Measurements from ENCODE around the gene SENP8. TPM values are rescaled to one million over a fixed set of nuclear protein-coding genes. Genes with fewer than 3 reads are reported as not detected.

Gene SENP8
- total and polyA plus RNA-seq, 2 of the 8 experiments (the other 6 are each of a cell fraction or from before 2014, with no cell fraction given), result 4.1 to 6.0 TPM

- no peak for TF ChIP-seq SRF (IDR thresholded peaks at IDR 0.05; ENCODE audit: low read depth, low read length)
- no peak for TF ChIP-seq FOSL1 (IDR thresholded peaks at IDR 0.05; ENCODE audit: insufficient read depth, low read depth, low read length)
- no peak for TF ChIP-seq EGR1 (IDR thresholded peaks at IDR 0.05; ENCODE audit: borderline replicate concordance, low read depth, low read length)
- TF ChIP-seq SIRT6 (IDR thresholded peaks at IDR 0.05; ENCODE audit: low read length), result no peak
- no peak for TF ChIP-seq SP4 (IDR thresholded peaks at IDR 0.05; ENCODE audit: low read length)
Measured at GRCh38 chr15:72074335-72075060, 43.7 kb upstream of the SENP8 start (continued).
